IMR-90 (cell line): ENCODE data around the gene TM4SF18. TPM values are rescaled to one million over a fixed set of nuclear protein-coding genes. Genes with fewer than 3 reads are reported as not detected.

Experiments used
- ATAC-seq: fragments of 200-7000 bp; cut with Tn5 transposase; 2 replicates; pipeline ENCODE4 v1.9.1; 2020; ENCODE audit warnings: low read depth, mild to moderate bottlenecking, moderate library complexity
- BruUV-seq: library from RNA; stranded (reverse); fragments of 400-500 nt; replicated peaks from 2 replicates; lab custom pipeline; 2021; lab: Mats Ljungman, UMichigan
- CTCF ChIA-PET: fragments of 300-600 bp; formaldehyde crosslinking; extraction: SDS; loops from one replicate; lab custom pipeline; 2021; ENCODE audit warnings: antibody characterized with exemption; lab: Yijun Ruan, JAX
- POLR2A ChIA-PET: fragments of 300-600 bp; sonication (Branson Sonifier 250); formaldehyde crosslinking; loops from one replicate; lab custom pipeline; 2022; ENCODE audit warnings: antibody characterized with exemption; ENCODE audit not compliant: unreplicated experiment; lab: Charles Lee
- DNase-seq: peaks from one replicate; pipeline ENCODE4 v3.0.0; 2013
- H2AFZ ChIP-seq: replicated peaks from 2 replicates; pipeline ENCODE3; 2013; ENCODE audit warnings: low read length, mild to moderate bottlenecking; ENCODE audit not compliant: poor library complexity
- H2AK5ac ChIP-seq: 2 replicates; pipeline ENCODE4 v1.6.1; 2013; ENCODE audit warnings: low read depth, low read length, inconsistent platforms
- H2AK9ac ChIP-seq: replicated peaks from 2 replicates; pipeline ENCODE3; 2013; ENCODE audit warnings: mild to moderate bottlenecking, low read depth, low read length, moderate library complexity; ENCODE audit not compliant: poor library complexity
- H2BK120ac ChIP-seq: 2 replicates; pipeline ENCODE4 v1.6.1; 2013; ENCODE audit warnings: low read depth, low read length, inconsistent platforms
- H2BK15ac ChIP-seq: 3 replicates; pipeline ENCODE4 v1.6.1; 2013; ENCODE audit warnings: low read depth, low read length, inconsistent platforms
- H2BK20ac ChIP-seq: 2 replicates; pipeline ENCODE4 v1.6.1; 2013; ENCODE audit warnings: low read depth, mild to moderate bottlenecking, inconsistent platforms, low read length, moderate library complexity
- H2BK5ac ChIP-seq: 2 replicates; pipeline ENCODE4 v1.6.1; 2013; ENCODE audit warnings: mild to moderate bottlenecking, low read depth, low read length, inconsistent platforms; ENCODE audit not compliant: poor library complexity, severe bottlenecking
- H3K14ac ChIP-seq: replicated peaks from 2 replicates; pipeline ENCODE4 v1.6.1; 2013; ENCODE audit warnings: low read depth, low read length, inconsistent platforms
- H3K18ac ChIP-seq: 2 replicates; pipeline ENCODE4 v1.6.1; 2013; ENCODE audit warnings: low read depth, low read length, control low read depth
- H3K23ac ChIP-seq: 2 replicates; pipeline ENCODE4 v1.6.1; 2013; ENCODE audit warnings: low read depth, low read length, inconsistent platforms
- H3K27ac ChIP-seq: 2 replicates; pipeline ENCODE4 v1.5.1; 2013; ENCODE audit warnings: mild to moderate bottlenecking, control low read depth, low read length; ENCODE audit not compliant: insufficient read depth
- H3K27me3 ChIP-seq: 2 replicates; pipeline ENCODE4 v1.6.1; 2013; ENCODE audit warnings: low read length; ENCODE audit not compliant: control insufficient read depth, insufficient read depth
- H3K36me3 ChIP-seq: 2 replicates; pipeline ENCODE4 v1.6.1; 2013; ENCODE audit warnings: low read length, mixed read lengths; ENCODE audit not compliant: control insufficient read depth, insufficient read depth
- H3K4ac ChIP-seq: 2 replicates; pipeline ENCODE4 v1.6.1; 2013; ENCODE audit warnings: low read depth, low read length, inconsistent platforms
- H3K4me1 ChIP-seq: 2 replicates; pipeline ENCODE4 v1.6.1; 2013; ENCODE audit warnings: low read length, mixed read lengths; ENCODE audit not compliant: control insufficient read depth, insufficient read depth
- H3K4me2 ChIP-seq: 2 replicates; pipeline ENCODE4 v1.6.1; 2013; ENCODE audit warnings: low read depth, mild to moderate bottlenecking, control low read depth, low read length, moderate library complexity
- H3K4me3 ChIP-seq: 2 replicates; pipeline ENCODE4 v1.5.1; 2013; ENCODE audit warnings: low read depth, mild to moderate bottlenecking, control low read depth, low read length, moderate library complexity; ENCODE audit not compliant: insufficient read depth
- H3K56ac ChIP-seq: 2 replicates; pipeline ENCODE4 v1.6.1; 2013; ENCODE audit warnings: low read length, inconsistent platforms; ENCODE audit not compliant: insufficient read depth; ENCODE audit errors: extremely low read depth
- H3K79me1 ChIP-seq, 2 experiments: 2 replicates each; pipeline ENCODE4 v1.6.1; 2013; ENCODE audit warnings: low read length in 2 of 2, inconsistent platforms in 1 of 2, low read depth in 1 of 2
- H3K9ac ChIP-seq: 2 replicates; pipeline ENCODE4 v1.6.1; 2013; ENCODE audit warnings: low read depth, low read length, control low read depth
- H3K9me1 ChIP-seq: 2 replicates; pipeline ENCODE4 v1.6.1; 2013; ENCODE audit warnings: low read length, inconsistent platforms; ENCODE audit not compliant: insufficient read depth
- H3K9me3 ChIP-seq: 2 replicates; pipeline ENCODE4 v1.6.1; 2013; ENCODE audit warnings: low read length; ENCODE audit not compliant: control insufficient read depth, insufficient read depth
- H4K20me1 ChIP-seq: 2 replicates; pipeline ENCODE4 v1.6.1; 2013; ENCODE audit warnings: low read length, inconsistent platforms; ENCODE audit not compliant: insufficient read depth
- H4K5ac ChIP-seq: 2 replicates; pipeline ENCODE4 v1.6.1; 2013; ENCODE audit warnings: mild to moderate bottlenecking, low read depth, low read length, control low read depth
- H4K8ac ChIP-seq, 2 experiments: 2 replicates each; pipeline ENCODE4 v1.6.1; 2013; ENCODE audit warnings: low read depth in 2 of 2, low read length in 2 of 2, control low read depth in 1 of 2, inconsistent platforms in 1 of 2
- H4K91ac ChIP-seq: 2 replicates; pipeline ENCODE4 v1.6.1; 2013; ENCODE audit warnings: low read depth, low read length, inconsistent platforms; ENCODE audit not compliant: insufficient read depth
- BHLHE40 ChIP-seq: fragments of 150-350 bp; IDR thresholded peaks from 2 replicates; pipeline ENCODE4 v1.6.1; 2016; ENCODE audit warnings: mild to moderate bottlenecking, low read depth, low read length
- CEBPB ChIP-seq: IDR thresholded peaks from 2 replicates; pipeline ENCODE4 v1.6.1; 2012; ENCODE audit warnings: low read depth, low read length, improper control_type of control experiment
- CHD1 ChIP-seq: IDR thresholded peaks from 2 replicates; pipeline ENCODE4 v1.6.1; 2012; ENCODE audit warnings: low read depth, low read length, improper control_type of control experiment
- CTCF ChIP-seq: conservative IDR thresholded peaks from 2 replicates; pipeline ENCODE4 v1.5.1; 2012; ENCODE audit warnings: mild to moderate bottlenecking, low read depth, low read length, improper control_type of control experiment
- FOS ChIP-seq: fragments of 150-350 bp; IDR thresholded peaks from 2 replicates; pipeline ENCODE4 v1.6.1; 2016; ENCODE audit warnings: low read depth, low read length
- MAFK ChIP-seq: IDR thresholded peaks from 2 replicates; pipeline ENCODE4 v1.6.1; 2012; ENCODE audit warnings: low read depth, low read length, improper control_type of control experiment
- MAZ ChIP-seq: IDR thresholded peaks from 2 replicates; pipeline ENCODE4 v1.6.1; 2012; ENCODE audit warnings: low read depth, mild to moderate bottlenecking, low read length, improper control_type of control experiment, moderate library complexity, borderline replicate concordance
- MXI1 ChIP-seq: IDR thresholded peaks from 2 replicates; pipeline ENCODE4 v1.6.1; 2012; ENCODE audit warnings: low read depth, mild to moderate bottlenecking, low read length, moderate library complexity, borderline replicate concordance
- NFE2L2 ChIP-seq: fragments of 150-350 bp; IDR thresholded peaks from 2 replicates; pipeline ENCODE4 v1.6.1; 2016; ENCODE audit warnings: low read depth, mild to moderate bottlenecking, low read length
- POLR2A ChIP-seq: IDR thresholded peaks from 2 replicates; pipeline ENCODE4 v1.6.1; 2012; ENCODE audit warnings: mild to moderate bottlenecking, low read depth, low read length
- RAD21 ChIP-seq: IDR thresholded peaks from 2 replicates; pipeline ENCODE4 v1.6.1; 2012; ENCODE audit warnings: low read length, improper control_type of control experiment
- RCOR1 ChIP-seq: IDR thresholded peaks from 2 replicates; pipeline ENCODE4 v1.6.1; 2012; ENCODE audit warnings: mild to moderate bottlenecking, low read length, improper control_type of control experiment; ENCODE audit not compliant: insufficient replicate concordance
- RFX5 ChIP-seq: IDR thresholded peaks from 2 replicates; pipeline ENCODE4 v1.8.0; 2012; ENCODE audit warnings: low read depth, mild to moderate bottlenecking, low read length, moderate library complexity
- SMC3 ChIP-seq: fragments of 150-350 bp; IDR thresholded peaks from 2 replicates; pipeline ENCODE4 v1.6.1; 2016; ENCODE audit warnings: low read depth, mild to moderate bottlenecking, antibody characterized with exemption, low read length, moderate library complexity
- USF2 ChIP-seq: fragments of 150-350 bp; IDR thresholded peaks from 2 replicates; pipeline ENCODE4 v1.6.1; 2017; ENCODE audit warnings: mild to moderate bottlenecking, antibody characterized with exemption, low read length, low read depth
- dilution Hi-C: fragments of 300-500 bp; cut with HindIII; formaldehyde crosslinking; loops from one replicate; pipeline ENCODE4 v1.14.3; 2018; ENCODE audit warnings: low sequenced_read_pairs; ENCODE audit not compliant: unreplicated experiment
- in situ Hi-C: fragments of 300-500 bp; cut with MboI; formaldehyde crosslinking; loops from 3 replicates; pipeline ENCODE4 v1.14.3; 2019; ENCODE audit warnings: low sequenced_read_pairs, inconsistent platforms, mixed read lengths
- intact Hi-C: fragments of 100-400 bp; cut with micrococcal nuclease; formaldehyde crosslinking; loops from 2 replicates; pipeline ENCODE4 v1.10.0; 2022
- polyA plus RNA-seq, 3 experiments: library from polyadenylated mRNA; depleted of rRNA; stranded (reverse); fragments of >200 nt; gene quantifications; 2 replicates each; pipeline ENCODE4 v1.2.3, GENCODE V29; 2012; ENCODE audit warnings: low replicate concordance in 1 of 3
- total RNA-seq: library from RNA; depleted of rRNA; stranded (reverse); fragments of >200 nt; gene quantifications from 2 replicates; pipeline ENCODE4 v1.2.3, GENCODE V29; 2012

Gene TM4SF18
- total and polyA plus RNA-seq, 2 of the 4 experiments (the other 2 are of a cell fraction): under 0.01 TPM; not detected in 1

GRCh38 chr3:149282836-149283235 lies 50.6 kb downstream of the TM4SF18 start:
- ChIA-PET POLR2A (no interaction called here), CTCF (no interaction called here)
- no peak overlapping the region for H2BK120ac ChIP-seq
- no peak overlapping the region for H3K4me3 ChIP-seq
- H3K27me3 ChIP-seq: no peaks in the 10 kb centered on the region
- H3K79me1 ChIP-seq: no peaks in the 10 kb centered on the region
- no peak overlapping the region for H2BK5ac ChIP-seq
- H3K9ac ChIP-seq: no peak overlapping the region
- intact Hi-C loops: no loop called here
- H4K20me1 ChIP-seq: no peaks in the 10 kb centered on the region
- H4K8ac ChIP-seq: no peak overlapping the region
- H3K36me3 ChIP-seq: no peaks in the 10 kb centered on the region
- H2BK20ac ChIP-seq: no peak overlapping the region
- H3K9me1 ChIP-seq: no peaks in the 10 kb centered on the region
- DNase-seq (no peak), ATAC-seq (no peak)
- in situ Hi-C loops: no loop called here
- no peaks in the 10 kb centered on the region for H3K9me3 ChIP-seq
- H3K14ac ChIP-seq: no peak overlapping the region
- BruUV-seq: no TSS peak
- no peak overlapping the region for H3K27ac ChIP-seq
- TF ChIP-seq CTCF (no peak), RAD21 (no peak), SMC3 (no peak), NFE2L2 (no peak), FOS (no peak), CHD1 (no peak), USF2 (no peak), RFX5 (no peak), CEBPB (no peak), BHLHE40 (no peak), MAZ (no peak), MXI1 (no peak), RCOR1 (no peak), POLR2A (no peak), MAFK (no peak)
- no peak overlapping the region for H2AK9ac ChIP-seq
- H3K4me2 ChIP-seq: no peak overlapping the region
- no peak overlapping the region for H4K91ac ChIP-seq
- H3K4ac ChIP-seq: no peak overlapping the region
- H3K4me1 ChIP-seq: peaks cover 2% of the 10 kb centered on the region; the same call in 1 of the 2 replicates
- no peak overlapping the region for H2BK15ac ChIP-seq
- H3K56ac ChIP-seq: no peak overlapping the region
- H4K5ac ChIP-seq: no peak overlapping the region
- H2AK5ac ChIP-seq: no peak overlapping the region
- no peak overlapping the region for H2AFZ ChIP-seq
- no peak overlapping the region for H3K18ac ChIP-seq
- H3K23ac ChIP-seq: no peak overlapping the region
- dilution Hi-C loops: no loop called here
